ENCODE measurements around the gene ZNF512. TPM values are rescaled to one million over a fixed set of nuclear protein-coding genes. Genes with fewer than 3 reads are reported as not detected.
"Not testable (repeated sequence)": the region's sequence is repeated elsewhere in the genome, so short reads cannot be mapped to it uniquely, and the experiment has no call there.

Gene ZNF512
- total RNA-seq, 2 donors from 2014 or later, result 11.9 to 63.3 TPM

- intact Hi-C loops (cut with DNase I), result no loop called here
- H3K36me3 ChIP-seq (replicated peaks in 1 of 2; ENCODE audit: insufficient read depth in 1 of 2, low read depth in 2 of 2), result no peaks in the 10 kb centered on the region
- H3K4me3 ChIP-seq, result no peak overlapping the region
- 81 to 87% methylated on average over 5 of the region's 5 CpGs for WGBS, 2 donors
- no peaks in the 10 kb centered on the region for H3K9me3 ChIP-seq
- H3K4me1 ChIP-seq, result no peaks in the 10 kb centered on the region
- DNase-seq, result no peak
- no peak for TF ChIP-seq POLR2A (IDR thresholded peaks at IDR 0.05)
- no peak for TF ChIP-seq CTCF (IDR thresholded peaks at IDR 0.05)
- no peak overlapping the region for H3K27ac ChIP-seq
- ATAC-seq, result no peak
- no peaks in the 10 kb centered on the region for H3K27me3 ChIP-seq
Observed at GRCh38 chr2:27545348-27546141, 37.3 kb upstream of the ZNF512 start.

GRCh38 chr2:27549303-27549702 is 33.5 kb upstream of the ZNF512 start:
- Histone ChIP-seq H3K4me1 (no peaks in the 10 kb centered on the region), H3K4me3 (no peak overlapping the region), H3K27ac (no peak overlapping the region), H3K9me3 (no peaks in the 10 kb centered on the region), H3K36me3 (replicated peaks in 1 of 2; ENCODE audit: insufficient read depth in 1 of 2, low read depth in 2 of 2) (no peaks in the 10 kb centered on the region), H3K27me3 (no peaks in the 10 kb centered on the region)
- TF ChIP-seq CTCF (IDR thresholded peaks at IDR 0.05) (no peak), POLR2A (IDR thresholded peaks at IDR 0.05) (no peak)
- no peak for DNase-seq
- intact Hi-C loops (cut with DNase I), result no loop called here
- ATAC-seq, result no peak
- 39 to 43% methylated on average over 1 of the region's 1 CpG for WGBS, 2 donors

- ATAC-seq (no peak), DNase-seq (no peak)
- Histone ChIP-seq H3K27me3 (peaks cover 0 to 3% of the 10 kb centered on the region in 2 donors), H3K9me3 (no peaks in the 10 kb centered on the region), H3K4me1 (no peaks in the 10 kb centered on the region), H3K36me3 (replicated peaks in 1 of 2; ENCODE audit: insufficient read depth in 1 of 2, low read depth in 2 of 2) (no peaks in the 10 kb centered on the region), H3K4me3 (no peak overlapping the region), H3K27ac (no peak overlapping the region)
- TF ChIP-seq POLR2A (IDR thresholded peaks at IDR 0.05), result no peak
- no peak for TF ChIP-seq CTCF (IDR thresholded peaks at IDR 0.05)
- intact Hi-C loops (cut with DNase I), result no loop called here
- WGBS, 2 donors, result 93 to 100% methylated on average over 1 of the region's 1 CpG
Observed at GRCh38 chr2:27551514-27551913, 31.3 kb upstream of the ZNF512 start.

GRCh38 chr2:27552941-27553340 is 29.9 kb upstream of the ZNF512 start:
- no peak for DNase-seq
- 72 to 78% methylated on average over 2 of the region's 2 CpGs for WGBS, 2 donors

GRCh38 chr2:27554451-27554850 is 28.4 kb upstream of the ZNF512 start:
- H3K27ac ChIP-seq; H3K9me3 ChIP-seq; DNase-seq; H3K27me3 ChIP-seq; intact Hi-C loops (cut with DNase I); H3K4me3 ChIP-seq; H3K4me1 ChIP-seq; H3K36me3 ChIP-seq (replicated peaks in 1 of 2; ENCODE audit: insufficient read depth in 1 of 2, low read depth in 2 of 2); ATAC-seq: not testable (repeated sequence)
- 70 to 85% methylated on average over 3 of the region's 3 CpGs for WGBS, 2 donors

More at GRCh38 chr2:27552941-27553340, 29.9 kb upstream of the ZNF512 start:
- H3K36me3 ChIP-seq (replicated peaks in 1 of 2; ENCODE audit: insufficient read depth in 1 of 2, low read depth in 2 of 2), result no peaks in the 10 kb centered on the region
- ATAC-seq, result no peak
- H3K4me3 ChIP-seq, result no peak overlapping the region
- TF ChIP-seq POLR2A (IDR thresholded peaks at IDR 0.05) (no peak), CTCF (IDR thresholded peaks at IDR 0.05) (no peak)
- H3K27ac ChIP-seq, result no peak overlapping the region
- H3K9me3 ChIP-seq, result no peaks in the 10 kb centered on the region
- H3K4me1 ChIP-seq, result no peaks in the 10 kb centered on the region
- H3K27me3 ChIP-seq, result peaks cover 0 to 3% of the 10 kb centered on the region in 2 donors
- intact Hi-C loops (cut with DNase I), result no loop called here
